ENCODE results near the gene PCBP3.

PCBP3 gene

DNA sequence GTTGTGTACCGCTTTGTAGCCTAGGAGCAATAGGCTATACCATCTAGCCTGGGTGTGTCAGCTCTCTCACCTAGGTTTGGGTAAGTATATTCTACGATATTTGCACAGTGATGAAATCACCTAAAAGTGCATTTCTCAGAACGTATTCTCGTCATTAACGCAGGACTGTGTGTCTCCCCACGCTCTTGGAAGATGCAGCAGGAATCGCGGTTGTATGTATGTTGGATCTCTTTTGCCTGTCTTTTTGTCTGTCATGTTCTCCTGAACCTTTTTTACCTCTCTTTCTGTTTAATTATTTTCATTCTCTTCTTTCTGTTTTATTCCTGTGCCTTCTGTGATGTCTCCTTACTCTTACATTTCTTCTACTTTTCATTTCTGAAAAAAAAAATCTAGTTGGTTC, 197.5 kb downstream of the PCBP3 start:
- TF ChIP-seq, protein P1, sequence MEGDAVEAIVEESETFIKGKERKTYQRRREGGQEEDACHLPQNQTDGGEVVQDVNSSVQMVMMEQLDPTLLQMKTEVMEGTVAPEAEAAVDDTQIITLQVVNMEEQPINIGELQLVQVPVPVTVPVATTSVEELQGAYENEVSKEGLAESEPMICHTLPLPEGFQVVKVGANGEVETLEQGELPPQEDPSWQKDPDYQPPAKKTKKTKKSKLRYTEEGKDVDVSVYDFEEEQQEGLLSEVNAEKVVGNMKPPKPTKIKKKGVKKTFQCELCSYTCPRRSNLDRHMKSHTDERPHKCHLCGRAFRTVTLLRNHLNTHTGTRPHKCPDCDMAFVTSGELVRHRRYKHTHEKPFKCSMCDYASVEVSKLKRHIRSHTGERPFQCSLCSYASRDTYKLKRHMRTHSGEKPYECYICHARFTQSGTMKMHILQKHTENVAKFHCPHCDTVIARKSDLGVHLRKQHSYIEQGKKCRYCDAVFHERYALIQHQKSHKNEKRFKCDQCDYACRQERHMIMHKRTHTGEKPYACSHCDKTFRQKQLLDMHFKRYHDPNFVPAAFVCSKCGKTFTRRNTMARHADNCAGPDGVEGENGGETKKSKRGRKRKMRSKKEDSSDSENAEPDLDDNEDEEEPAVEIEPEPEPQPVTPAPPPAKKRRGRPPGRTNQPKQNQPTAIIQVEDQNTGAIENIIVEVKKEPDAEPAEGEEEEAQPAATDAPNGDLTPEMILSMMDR (IDR thresholded peaks at IDR 0.05; ENCODE audit: low read depth, low read length), result no peak
- H3K4me3 ChIP-seq (replicated peaks in 1 of 2; ENCODE audit: low read depth in 2 of 2, low read length in 2 of 2), result no peak overlapping the region

DNA sequence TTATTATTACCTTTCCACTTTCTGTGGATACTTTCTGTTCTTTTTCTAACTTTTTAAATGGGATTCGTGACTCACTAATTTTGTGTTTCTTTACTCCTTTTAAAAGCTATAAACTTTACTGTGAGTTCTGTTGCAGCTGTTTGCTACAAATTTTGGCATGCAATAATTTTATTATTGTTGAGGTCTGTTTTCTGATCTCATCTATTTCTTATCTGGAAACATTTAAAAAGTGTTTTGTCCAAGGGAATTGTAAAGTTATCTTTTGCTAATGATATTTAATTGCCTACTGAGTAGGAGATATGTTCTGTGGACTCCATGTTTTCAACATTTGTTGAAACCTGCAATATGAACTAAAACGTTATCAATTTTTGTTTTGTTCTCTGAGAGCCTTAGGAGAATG, 199.9 kb downstream of the PCBP3 start:
- TF ChIP-seq, protein P1 (IDR thresholded peaks at IDR 0.05; ENCODE audit: low read depth, low read length), result no peak
- no peak for DNase-seq (ENCODE audit: low read depth in 2 of 2)
- H3K4me3 ChIP-seq (replicated peaks in 1 of 2; ENCODE audit: low read depth in 2 of 2, low read length in 2 of 2), result no peak overlapping the region

More for the DNA sequence above, 197.5 kb downstream of the PCBP3 start:
- peak in 1 of 2 donors; percentile 13 for DNase-seq (ENCODE audit: low read depth in 2 of 2)

DNA sequence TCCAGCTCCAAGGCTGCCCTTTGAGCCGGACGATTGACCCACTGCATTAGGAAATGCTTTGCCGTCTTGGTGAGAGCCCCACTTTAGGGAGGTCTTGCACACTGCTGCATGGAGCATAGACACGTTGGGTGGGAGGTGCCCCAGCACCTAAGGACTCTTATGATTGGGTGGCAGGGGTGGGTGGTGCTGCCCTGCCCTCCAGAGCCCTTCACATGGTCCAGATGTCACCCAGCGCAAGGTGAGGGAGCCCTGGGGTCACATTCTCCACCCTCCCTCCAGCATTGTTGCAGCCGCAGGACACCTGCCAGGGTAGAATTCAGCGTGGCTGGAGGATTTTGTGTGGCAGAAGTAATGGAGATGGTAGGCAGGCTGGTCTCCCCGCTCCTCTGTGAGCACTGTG, 200.7 kb downstream of the PCBP3 start:
- no peak overlapping the region for H3K4me3 ChIP-seq (replicated peaks in 1 of 2; ENCODE audit: low read depth in 2 of 2, low read length in 2 of 2)
- TF ChIP-seq, protein P1 (IDR thresholded peaks at IDR 0.05; ENCODE audit: low read depth, low read length), result no peak
- no peak for DNase-seq (ENCODE audit: low read depth in 2 of 2)

DNA sequence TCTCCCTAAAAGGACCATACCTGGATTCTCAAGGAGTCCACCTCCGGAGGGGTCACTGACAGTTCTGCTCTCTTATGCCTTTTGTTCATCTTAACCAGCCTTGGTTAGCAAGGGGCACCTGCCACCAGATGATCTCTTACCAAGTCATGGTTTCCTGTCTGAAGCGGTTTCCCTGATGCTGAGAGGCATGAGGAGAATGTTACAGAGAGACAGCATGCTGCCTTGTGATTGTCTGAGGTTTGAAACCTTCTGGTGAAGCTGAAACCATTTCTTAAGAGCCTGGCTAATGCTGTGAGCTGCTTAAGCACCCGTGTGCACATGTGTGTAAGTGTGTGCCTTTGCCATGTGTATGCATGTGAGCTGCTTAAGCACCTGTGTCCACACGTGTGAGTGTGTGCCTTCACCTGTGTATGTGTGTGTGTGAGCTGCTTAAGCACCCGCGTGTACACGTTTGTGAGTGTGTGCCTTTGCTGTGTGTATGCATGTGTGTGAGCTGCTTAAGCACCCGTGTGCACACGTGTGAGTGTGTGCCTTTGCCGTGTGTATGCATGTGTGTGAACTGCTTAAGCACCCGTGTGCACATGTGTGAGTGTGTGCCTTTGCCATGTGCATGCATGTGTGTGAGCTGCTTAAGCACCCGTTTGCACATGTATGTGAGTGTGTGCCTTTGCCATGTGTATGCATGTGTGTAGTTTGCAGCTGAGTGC, 201.7 kb downstream of the PCBP3 start:
- no peak overlapping the region for H3K4me3 ChIP-seq (replicated peaks in 1 of 2; ENCODE audit: low read depth in 2 of 2, low read length in 2 of 2)
- DNase-seq (ENCODE audit: low read depth in 2 of 2), result no peak
- TF ChIP-seq, protein P1 (IDR thresholded peaks at IDR 0.05; ENCODE audit: low read depth, low read length), result no peak

DNA sequence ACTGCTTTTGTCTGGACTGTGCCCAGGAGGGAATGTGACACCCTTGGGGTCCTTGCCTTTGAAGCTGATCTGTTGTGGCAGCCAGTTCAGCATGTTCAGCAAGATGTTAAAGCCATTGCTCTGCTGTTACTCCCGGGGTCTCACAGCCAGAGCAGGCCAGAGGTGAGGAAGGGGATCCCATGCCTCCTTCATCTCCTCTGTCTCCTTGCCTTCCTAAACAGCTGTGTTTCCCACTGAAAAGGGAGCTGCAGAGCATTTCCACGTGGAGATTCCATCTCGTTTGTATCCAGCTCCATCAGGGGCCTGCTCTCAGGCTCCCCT, 202.2 kb downstream of the PCBP3 start:
- H3K4me3 ChIP-seq (replicated peaks in 1 of 2; ENCODE audit: low read depth in 2 of 2, low read length in 2 of 2), result no peak overlapping the region
- no peak for DNase-seq (ENCODE audit: low read depth in 2 of 2)
- TF ChIP-seq, protein P1 (IDR thresholded peaks at IDR 0.05; ENCODE audit: low read depth, low read length), result no peak

DNA sequence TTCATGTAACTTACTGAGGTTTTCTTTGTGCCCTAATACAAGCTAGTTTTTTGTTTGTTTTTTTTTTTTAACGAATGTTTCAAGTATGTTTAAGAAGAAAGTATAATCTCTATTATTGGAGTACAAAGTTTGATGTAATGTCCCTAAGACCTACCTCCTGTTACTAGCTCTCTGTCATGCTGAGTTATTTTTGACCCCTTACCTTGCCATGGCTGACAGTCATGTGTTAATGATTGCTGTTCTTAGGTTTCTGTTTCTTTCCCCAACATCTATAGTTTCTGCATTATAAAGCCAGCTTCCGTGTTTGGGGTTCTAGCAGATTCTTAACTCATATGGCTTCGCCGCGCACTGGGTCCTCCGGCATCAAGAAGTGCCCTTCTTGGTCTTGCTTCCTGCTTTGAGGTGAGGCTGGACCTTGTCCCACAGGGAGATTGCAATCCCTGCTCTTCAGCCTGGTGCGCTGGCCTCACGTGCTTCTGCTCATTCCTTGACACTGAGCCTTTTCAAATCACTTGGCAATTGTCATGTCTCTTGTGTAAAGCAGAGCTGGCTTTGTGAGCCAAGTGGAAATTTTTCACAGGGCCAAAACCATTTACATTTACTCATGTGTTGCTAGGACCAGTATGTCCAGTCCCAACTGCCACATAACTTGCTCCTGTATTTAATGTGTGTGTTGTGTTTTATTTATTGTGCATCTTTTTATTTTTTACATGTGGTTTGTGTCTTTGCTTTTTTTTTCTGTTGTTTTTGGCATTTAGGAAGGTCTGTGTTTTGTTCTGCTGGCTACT, 203.0 kb downstream of the PCBP3 start:
- peak; percentile 39 to 72 for DNase-seq (ENCODE audit: low read depth in 2 of 2)
- no peak overlapping the region for H3K4me3 ChIP-seq (replicated peaks in 1 of 2; ENCODE audit: low read depth in 2 of 2, low read length in 2 of 2)
- TF ChIP-seq, protein P1 (IDR thresholded peaks at IDR 0.05; ENCODE audit: low read depth, low read length), result no peak

Measured in cardiac fibroblast (primary cell).